ENCODE results near the gene ANXA4.

GRCh38 chr2:69781321-69782248, 39.7 kb downstream of the ANXA4 start:
- TF ChIP-seq, protein P1, sequence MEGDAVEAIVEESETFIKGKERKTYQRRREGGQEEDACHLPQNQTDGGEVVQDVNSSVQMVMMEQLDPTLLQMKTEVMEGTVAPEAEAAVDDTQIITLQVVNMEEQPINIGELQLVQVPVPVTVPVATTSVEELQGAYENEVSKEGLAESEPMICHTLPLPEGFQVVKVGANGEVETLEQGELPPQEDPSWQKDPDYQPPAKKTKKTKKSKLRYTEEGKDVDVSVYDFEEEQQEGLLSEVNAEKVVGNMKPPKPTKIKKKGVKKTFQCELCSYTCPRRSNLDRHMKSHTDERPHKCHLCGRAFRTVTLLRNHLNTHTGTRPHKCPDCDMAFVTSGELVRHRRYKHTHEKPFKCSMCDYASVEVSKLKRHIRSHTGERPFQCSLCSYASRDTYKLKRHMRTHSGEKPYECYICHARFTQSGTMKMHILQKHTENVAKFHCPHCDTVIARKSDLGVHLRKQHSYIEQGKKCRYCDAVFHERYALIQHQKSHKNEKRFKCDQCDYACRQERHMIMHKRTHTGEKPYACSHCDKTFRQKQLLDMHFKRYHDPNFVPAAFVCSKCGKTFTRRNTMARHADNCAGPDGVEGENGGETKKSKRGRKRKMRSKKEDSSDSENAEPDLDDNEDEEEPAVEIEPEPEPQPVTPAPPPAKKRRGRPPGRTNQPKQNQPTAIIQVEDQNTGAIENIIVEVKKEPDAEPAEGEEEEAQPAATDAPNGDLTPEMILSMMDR (conservative IDR thresholded peaks at IDR 0.05) = no peak
- TF ChIP-seq EZH2 (IDR thresholded peaks at IDR 0.05; ENCODE audit: low read depth) = no peak
